Measurements from ENCODE around the gene MYBL2.

MYBL2 gene

GRCh38 chr20:43682446-43682845, 15.5 kb downstream of the MYBL2 start:
- no peak for DNase-seq (ENCODE audit: low read depth)

- DNase-seq (ENCODE audit: low read depth): no peak
Observed at GRCh38 chr20:43686820-43687219, 19.9 kb downstream of the MYBL2 start.

DNA sequence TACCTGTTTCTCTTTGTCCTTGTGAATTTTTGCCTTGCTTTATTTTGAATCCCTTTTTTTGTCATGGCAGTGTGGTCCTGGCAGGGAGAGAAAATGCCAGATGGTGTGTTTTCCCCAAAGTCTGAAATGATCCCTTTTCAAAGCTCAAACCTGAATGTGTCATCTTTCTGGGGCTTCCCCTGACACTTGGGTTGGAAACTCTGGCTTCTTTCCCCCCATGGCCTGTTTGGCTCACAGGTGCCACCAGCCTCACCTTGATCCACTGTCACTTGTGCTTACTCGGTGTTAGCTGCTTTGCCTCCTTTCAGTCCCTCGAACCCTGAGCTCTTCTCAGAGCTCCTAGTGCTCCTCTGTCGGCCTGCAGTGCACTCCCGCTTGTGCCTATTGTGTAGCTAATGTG, 22.3 kb downstream of the MYBL2 start:
- no peak for DNase-seq (ENCODE audit: low read depth)

DNA sequence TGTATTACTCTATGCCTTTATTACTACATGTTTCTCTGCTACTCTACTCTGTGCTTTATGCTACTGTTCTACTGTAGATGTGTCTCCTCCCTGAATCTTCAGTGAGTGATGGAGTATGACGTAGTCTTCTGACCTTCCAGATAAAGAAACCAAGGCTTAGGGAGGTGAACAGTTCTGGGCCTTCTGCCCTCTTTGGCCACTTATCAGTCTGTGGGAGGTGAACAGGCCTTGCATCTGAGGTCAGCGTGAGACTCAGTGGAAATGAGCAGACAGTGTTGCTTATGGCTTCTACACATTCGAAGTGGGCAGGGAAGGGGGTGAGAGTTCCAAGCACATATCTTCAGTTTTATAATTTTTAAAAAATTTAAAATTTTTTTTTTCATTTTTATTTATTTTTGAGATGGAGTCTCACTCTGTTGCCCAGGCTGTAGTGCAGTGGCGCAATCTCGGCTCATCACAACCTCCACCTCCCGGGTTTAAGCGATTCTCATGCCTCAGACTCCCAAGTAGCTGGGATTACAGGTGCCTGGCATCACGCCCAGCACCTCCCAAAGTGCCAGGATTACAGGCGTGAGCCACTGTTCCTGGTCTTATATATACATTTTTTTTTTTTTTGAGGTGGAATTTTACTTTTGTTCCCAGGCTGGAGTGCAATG, 24.2 kb downstream of the MYBL2 start:
- no peak for DNase-seq (ENCODE audit: low read depth)

DNA sequence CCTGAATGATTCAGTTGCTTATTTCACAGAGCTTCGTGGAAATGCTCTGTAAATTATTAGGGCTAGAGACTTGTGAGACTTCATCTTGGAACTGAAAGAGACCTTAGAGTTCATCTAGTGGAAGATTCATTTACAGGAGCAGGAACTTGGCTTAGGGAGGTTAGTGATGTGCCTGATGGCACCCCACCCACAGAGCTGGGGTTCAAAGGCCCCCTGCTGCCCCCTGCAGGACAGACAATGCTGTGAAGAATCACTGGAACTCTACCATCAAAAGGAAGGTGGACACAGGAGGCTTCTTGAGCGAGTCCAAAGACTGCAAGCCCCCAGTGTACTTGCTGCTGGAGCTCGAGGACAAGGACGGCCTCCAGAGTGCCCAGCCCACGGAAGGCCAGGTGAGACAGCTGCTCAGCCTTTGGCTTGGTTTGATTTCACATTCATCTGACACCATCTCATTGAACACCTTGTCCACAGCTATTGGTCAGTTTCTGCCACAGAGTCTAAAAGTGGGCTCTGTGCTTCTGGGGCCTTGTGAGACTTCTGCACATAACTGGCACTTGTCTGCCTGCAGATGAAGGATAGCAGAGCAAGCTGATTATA, 25.1 kb downstream of the MYBL2 start:
- DNase-seq (ENCODE audit: low read depth): peak; percentile 40

GRCh38 chr20:43694763-43695162, 27.8 kb downstream of the MYBL2 start:
- no peak for DNase-seq (ENCODE audit: low read depth)

DNA sequence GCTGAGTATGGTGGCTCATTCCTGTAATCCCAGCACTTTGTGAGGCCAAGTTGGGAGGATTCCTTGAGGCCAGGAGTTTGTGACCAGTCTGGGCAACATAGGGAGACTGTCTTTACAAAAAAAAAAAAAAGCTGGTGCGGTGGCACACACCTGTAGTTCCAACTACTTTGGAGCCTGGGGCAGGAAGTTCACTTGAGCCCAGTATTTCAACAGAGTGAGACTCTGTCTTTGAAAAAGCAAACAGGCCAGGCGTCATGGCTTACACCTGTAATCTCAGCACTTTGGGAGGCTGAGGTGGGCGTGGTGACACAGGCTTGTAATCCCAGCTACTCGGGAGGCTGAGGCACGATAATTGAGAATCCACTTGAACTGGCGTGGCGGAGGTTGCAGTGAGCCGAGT, 28.7 kb downstream of the MYBL2 start:
- DNase-seq (ENCODE audit: low read depth): no peak

DNA sequence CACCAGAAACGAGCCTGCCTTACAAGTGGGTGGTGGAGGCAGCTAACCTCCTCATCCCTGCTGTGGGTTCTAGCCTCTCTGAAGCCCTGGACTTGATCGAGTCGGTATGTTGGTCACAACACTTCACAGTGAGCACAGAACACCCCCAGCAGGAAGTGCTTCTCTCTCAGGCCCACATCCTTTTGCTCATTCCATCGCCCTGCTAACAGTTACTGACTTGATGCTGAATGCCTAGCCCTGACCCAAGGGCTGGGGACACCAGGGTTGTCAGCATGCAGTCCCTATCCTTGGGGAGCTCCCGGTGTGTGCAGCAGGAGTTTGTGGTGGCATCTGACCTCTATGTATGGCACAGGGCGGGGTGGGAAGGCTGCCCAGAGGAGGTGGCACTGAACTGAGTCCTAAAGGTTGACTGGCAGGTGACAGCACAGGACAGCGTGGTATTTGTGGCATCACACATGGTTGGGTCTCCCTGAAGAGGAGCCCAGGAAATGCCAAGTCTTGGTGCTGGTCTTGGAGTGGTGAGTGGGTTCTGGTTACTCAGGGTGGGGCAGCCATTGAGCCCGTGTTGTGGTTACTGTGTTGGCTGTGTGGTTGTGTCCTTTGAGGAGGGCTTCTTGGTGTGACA, 33.1 kb downstream of the MYBL2 start:
- DNase-seq (ENCODE audit: low read depth): no peak

DNA sequence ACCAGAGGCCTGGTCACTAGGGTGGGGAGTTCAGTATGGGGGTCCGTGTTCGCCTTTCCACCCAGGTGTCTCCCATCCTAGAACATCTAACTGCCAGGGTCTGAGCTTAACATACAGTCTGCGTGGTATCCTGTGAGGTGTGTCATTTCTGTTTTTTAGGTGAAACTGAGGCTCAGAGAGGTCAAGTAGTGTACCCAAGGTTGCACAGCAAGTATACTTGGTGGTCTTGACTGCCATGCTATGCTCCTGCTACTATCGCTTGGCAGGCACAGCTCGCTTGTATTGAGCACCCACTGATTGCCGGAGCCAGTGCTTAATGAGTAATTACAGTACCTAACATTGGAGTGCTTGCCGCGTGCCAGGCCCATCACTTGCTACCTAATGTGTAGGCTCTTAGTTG, 33.7 kb downstream of the MYBL2 start:
- DNase-seq (ENCODE audit: low read depth): no peak

DNA sequence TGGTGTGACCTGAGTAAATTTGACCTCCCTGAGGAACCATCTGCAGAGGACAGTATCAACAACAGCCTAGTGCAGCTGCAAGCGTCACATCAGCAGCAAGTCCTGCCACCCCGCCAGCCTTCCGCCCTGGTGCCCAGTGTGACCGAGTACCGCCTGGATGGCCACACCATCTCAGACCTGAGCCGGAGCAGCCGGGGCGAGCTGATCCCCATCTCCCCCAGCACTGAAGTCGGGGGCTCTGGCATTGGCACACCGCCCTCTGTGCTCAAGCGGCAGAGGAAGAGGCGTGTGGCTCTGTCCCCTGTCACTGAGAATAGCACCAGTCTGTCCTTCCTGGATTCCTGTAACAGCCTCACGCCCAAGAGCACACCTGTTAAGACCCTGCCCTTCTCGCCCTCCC, 35.6 kb downstream of the MYBL2 start:
- DNase-seq (ENCODE audit: low read depth): no peak

GRCh38 chr20:43710370-43711044, 43.6 kb downstream of the MYBL2 start:
- DNase-seq (ENCODE audit: low read depth): no peak

DNA sequence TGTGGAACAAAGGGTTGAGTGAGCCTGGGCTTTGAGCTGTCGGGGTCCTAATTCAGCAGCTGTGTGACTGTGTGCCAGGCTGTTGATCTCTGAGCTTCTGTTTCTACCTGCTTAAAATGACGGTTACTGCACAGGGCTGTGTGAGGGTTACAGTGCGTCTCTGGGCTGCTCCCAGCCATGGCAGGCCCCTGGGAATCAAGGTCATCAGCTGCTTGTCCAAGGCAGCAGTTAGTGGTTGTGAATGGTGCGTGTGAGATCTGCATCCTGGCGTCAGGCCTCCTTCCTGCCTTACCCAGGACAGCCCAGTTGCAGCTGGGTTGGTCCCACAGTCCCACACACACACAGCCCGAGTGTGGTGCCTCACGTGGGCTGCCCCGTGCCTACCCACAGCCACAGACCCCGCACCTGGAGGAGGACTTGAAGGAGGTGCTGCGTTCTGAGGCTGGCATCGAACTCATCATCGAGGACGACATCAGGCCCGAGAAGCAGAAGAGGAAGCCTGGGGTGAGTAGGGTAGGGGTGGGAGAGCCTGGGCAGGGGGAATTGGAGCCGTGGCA, 44.3 kb downstream of the MYBL2 start:
- DNase-seq (ENCODE audit: low read depth): no peak

- DNase-seq (ENCODE audit: low read depth): no peak
Observed at GRCh38 chr20:43715044-43715443, 48.1 kb downstream of the MYBL2 start.

DNA sequence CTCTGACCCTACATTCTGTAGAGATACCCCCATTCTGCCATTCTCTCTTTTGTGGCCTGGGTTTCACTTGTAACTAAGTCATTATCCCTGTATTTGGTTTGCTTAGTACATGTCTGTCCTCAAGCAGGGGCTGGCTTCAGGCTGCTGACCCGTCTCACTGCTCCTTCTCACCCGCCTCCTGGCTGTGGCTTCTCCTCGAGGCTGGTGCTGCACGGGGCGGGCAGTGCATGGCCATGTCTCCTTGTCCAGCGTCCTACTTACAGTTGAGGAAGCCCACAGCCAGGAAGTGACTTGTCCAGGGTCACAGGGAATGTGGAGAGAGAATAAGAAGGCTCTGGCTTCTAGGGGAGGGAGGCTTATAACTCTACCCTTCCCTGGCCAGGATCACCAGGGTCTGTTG, 48.6 kb downstream of the MYBL2 start:
- DNase-seq (ENCODE audit: low read depth): no peak

- DNase-seq (ENCODE audit: low read depth): no peak
Observed at GRCh38 chr20:43716123-43716522, 49.2 kb downstream of the MYBL2 start.

DNA sequence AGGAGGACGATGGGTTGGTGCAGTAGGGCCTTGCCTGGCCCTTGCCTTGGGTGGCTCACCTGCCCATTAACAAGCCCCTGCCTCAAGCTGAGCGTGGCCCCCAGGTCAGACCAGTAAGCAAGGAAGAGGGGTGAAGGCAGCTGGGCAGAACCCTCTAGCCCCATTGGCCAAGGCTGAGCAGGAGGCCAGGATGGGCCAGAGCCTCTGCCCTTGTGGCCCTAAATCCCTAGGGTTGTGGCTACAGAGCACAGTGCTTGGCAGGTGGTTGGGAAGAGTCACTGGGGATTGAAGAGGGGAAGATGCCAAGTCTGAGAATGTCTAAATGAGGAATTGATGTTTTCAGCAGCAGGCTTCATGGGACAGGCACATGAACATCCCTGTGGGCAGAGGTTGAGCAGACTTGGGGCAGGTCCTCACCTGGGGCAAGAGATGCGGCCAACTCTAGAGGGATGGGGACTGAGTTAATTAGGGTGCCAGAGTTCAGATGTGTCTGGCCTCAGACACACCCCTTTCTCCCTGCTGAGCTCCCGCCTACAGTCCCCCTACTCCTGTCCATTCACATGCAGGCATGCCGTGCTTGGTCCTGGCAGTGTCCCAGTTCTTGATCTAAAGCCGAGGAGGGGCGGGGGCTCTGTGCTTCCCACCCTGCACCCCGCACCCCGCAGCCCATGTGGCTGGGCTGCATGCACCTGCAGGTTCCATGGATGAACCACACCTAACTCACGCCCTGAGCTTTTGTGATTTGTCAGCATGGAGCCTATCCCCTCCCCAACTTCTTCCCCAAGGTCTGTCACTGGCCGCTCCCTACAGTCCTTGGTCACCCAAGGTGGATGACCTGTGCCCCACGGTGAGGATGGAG, 50.1 kb downstream of the MYBL2 start:
- DNase-seq (ENCODE audit: low read depth): no peak

- no peak for DNase-seq (ENCODE audit: low read depth)
Observed at GRCh38 chr20:43717616-43717995, 50.7 kb downstream of the MYBL2 start.

DNA sequence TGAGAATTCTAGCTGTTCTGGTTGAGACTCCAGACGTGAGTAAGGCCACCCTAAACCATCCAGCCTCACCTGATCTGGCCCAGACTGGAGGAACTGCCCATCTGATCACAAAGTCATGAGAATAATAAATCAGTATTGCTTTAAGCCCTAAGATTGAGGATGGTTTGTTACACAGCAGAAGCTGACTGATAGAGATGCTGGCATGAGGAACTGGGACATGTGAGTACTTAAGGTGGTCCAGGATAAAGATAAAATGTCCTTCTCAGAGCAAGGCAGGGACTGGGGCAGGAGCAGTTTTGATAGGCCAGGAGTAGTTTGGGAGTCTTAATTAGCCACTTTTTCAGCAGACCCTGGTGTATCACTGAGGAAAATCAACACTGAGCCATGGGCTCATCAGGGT, 53.1 kb downstream of the MYBL2 start:
- DNase-seq (ENCODE audit: low read depth): no peak

DNA sequence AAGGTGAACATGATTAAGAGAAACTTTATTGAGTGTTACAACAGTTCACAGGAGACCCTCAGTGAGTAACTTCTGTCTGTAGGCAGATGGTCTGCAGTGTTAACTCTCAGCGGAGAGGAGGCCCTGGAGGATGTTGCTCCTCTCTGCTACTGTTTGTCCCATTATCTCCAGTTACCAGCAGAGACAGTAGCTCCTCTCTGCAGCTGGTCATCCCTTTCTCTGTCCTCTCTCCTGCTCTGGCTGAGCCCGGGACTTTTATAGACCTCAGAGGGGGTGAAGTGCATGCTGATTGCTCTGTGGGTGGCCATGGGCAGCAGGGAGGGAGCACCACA, 54.1 kb downstream of the MYBL2 start:
- DNase-seq (ENCODE audit: low read depth): no peak

DNA sequence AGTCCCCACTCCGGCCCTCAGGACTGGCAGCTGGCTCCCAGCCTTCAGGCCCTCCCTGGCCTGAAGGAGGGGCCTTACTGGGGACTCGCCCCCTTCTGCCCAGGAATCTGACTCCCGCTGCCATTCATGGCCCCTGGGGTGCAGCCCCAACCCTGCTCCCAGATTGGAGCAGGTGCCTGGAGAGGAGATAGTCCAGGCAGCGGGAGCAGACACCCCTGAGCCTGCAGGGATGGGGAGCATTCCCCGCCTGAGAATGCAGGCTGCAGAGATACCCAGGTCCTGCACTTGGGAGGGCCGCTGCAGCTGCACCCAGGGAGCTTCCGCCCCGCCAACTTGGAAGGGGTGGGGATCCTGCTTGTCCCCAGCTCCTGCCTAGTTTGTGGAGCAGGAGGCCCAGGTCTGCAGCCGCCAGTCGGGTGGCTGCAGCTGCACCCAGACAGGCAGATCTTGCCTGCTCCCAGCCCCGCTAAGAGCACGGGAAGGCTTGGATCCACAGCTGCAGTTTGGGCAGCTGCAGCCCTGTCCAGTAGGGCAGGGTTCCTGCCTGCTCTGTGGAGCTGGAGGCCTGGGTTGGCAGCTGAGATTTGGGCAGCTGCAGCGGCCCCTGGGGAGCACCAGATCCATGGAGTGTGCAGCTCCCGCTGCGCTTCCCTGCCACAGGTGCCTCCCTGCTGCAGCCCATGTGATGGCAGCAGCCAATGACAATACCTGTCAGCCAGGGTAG, 54.7 kb downstream of the MYBL2 start:
- DNase-seq (ENCODE audit: low read depth): no peak

DNA sequence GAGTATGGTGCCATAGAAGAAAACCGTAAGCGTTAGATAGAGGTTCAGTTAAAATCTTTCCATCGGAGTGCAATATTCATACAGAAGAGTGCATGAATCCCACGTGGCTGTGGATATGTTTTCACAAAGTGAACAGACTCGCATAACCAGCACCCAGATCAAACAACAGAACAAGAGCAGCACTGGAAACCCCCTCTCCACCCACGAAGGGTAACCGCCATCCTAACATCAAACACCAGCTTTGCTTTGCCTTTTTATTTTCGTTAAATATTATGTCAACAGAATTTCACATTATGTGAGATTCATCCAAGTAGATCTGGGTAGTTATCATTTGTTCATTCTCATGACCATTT, 55.2 kb downstream of the MYBL2 start:
- DNase-seq (ENCODE audit: low read depth): no peak

DNA sequence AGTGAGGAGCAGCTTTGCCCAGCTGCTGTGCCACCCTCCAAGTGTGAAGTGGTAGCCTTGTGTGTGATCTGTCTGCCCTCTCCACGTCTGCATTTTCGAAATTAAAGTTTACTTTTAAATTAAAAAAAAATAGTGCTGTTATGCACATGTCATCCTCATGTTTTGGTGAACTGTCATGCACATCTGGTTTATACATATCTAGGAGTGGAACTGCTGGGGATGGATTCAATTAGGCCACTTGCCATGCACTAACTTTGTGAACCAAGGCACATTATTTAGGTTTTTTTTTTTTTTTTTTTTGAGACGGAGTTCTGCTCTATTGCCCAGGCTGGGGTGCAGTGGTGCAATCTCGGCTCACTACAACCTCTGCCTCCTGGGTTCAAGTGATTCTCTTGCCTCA, 56.3 kb downstream of the MYBL2 start:
- no peak for DNase-seq (ENCODE audit: low read depth)

Measured in stimulated activated CD8-positive, alpha-beta memory T cell treated with anti-CD3 and anti-CD28 coated beads, Interleukin-7, amount 100 ng/mL, for 24 hours (primary cell).